Sigmoid colon (tissue), 4 donors: ENCODE measurements around the gene ACVR2B.

Experiments
- CTCF ChIP-seq, 4 experiments: fragments of 450-650 bp in 3 of 4; fragments of 200-600 bp in 1 of 4; IDR thresholded peaks; one replicate each; pipeline ENCODE4 v1.5.1; 2016 to 2019; ENCODE audit warnings: antibody characterized with exemption in 4 of 4, mild to moderate bottlenecking in 3 of 4, moderate library complexity in 2 of 4
- POLR2A ChIP-seq, 2 donors: fragments of 450-650 bp; IDR thresholded peaks; one replicate each; pipeline ENCODE4 v1.6.1; 2016; ENCODE audit warnings: antibody characterized with exemption in 2 of 2, mild to moderate bottlenecking in 2 of 2, moderate library complexity in 2 of 2
- POLR2AphosphoS5 ChIP-seq, 4 donors: sonication (generic); formaldehyde crosslinking; IDR thresholded peaks; one replicate each; pipeline ENCODE4 v1.6.1; 2017; ENCODE audit warnings: antibody characterized with exemption in 4 of 4

- no peak for TF ChIP-seq CTCF (IDR thresholded peaks at IDR 0.05)
- no peak for TF ChIP-seq POLR2AphosphoS5 (IDR thresholded peaks at IDR 0.05)
- no peak for TF ChIP-seq POLR2A (IDR thresholded peaks at IDR 0.05)
Observed at GRCh38 chr3:38538773-38539353, 85.2 kb downstream of the ACVR2B start.
